SK-N-MC (cell line): ENCODE results near the gene ZBTB26.

Source experiments
- EZH2 ChIP-seq: fragments of 200-600 bp; sonication (generic); IDR thresholded peaks from one replicate; pipeline ENCODE4 v1.6.1; 2017; ENCODE audit warnings: antibody characterized with exemption
- FOXP2 ChIP-seq: optimal IDR thresholded peaks from 2 replicates; pipeline ENCODE3; 2011; ENCODE audit warnings: mild to moderate bottlenecking, moderate library complexity; ENCODE audit not compliant: insufficient read depth; ENCODE audit errors: extremely low read length, control extremely low read depth
- POLR2AphosphoS5 ChIP-seq: IDR thresholded peaks from 2 replicates; pipeline ENCODE4 v1.6.1; 2012; ENCODE audit warnings: mild to moderate bottlenecking, low read depth, low read length, borderline replicate concordance

GRCh38 chr9:122951056-122951455, 19.7 kb upstream of the ZBTB26 start:
- no peak for TF ChIP-seq EZH2
- TF ChIP-seq POLR2AphosphoS5 = no peak
- TF ChIP-seq FOXP2 = no peak
